Bronchial smooth muscle cell (primary cell): Measurements from ENCODE around the gene KASH5. TPM values are rescaled to one million over a fixed set of nuclear protein-coding genes. Genes with fewer than 3 reads are reported as not detected.

Source experiments
- total RNA-seq: library from RNA; depleted of rRNA; stranded (reverse); fragments of >200 nt; gene quantifications from 2 replicates; pipeline ENCODE4 v1.2.1, GENCODE V29; 2014

Gene KASH5, protein sequence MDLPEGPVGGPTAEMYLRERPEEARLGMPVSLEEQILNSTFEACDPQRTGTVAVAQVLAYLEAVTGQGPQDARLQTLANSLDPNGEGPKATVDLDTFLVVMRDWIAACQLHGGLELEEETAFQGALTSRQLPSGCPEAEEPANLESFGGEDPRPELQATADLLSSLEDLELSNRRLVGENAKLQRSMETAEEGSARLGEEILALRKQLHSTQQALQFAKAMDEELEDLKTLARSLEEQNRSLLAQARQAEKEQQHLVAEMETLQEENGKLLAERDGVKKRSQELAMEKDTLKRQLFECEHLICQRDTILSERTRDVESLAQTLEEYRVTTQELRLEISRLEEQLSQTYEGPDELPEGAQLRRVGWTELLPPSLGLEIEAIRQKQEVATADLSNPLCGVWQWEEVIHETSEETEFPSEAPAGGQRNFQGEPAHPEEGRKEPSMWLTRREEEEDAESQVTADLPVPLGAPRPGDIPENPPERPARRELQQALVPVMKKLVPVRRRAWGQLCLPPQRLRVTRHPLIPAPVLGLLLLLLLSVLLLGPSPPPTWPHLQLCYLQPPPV
- not detected in 2 replicates for total RNA-seq

DNA sequence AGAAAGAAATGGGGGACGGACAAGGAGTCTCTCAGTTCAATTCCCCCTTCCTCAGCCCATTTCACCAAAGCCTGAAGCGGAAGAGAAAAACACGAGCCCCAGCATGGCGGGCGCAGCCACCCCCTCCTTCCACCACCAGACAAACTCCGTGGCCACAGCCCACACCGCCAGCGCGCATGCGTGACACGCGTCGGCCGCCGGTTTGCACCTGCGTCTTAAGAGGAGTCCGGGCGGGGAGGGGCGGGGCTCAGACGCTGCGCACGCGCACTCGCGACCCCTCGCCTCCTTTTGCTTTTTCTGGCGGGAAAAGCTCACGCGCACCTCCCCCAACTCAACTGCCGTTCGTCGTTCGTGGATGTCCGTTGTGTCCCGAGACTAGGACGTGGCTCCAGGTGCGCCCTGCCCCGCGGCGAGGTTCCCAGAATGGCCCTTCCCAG lies at the start of gene KASH5:
KASH5 (plus strand) TSS at position 314 of the 437 bp plus-strand sequence. CDS start 2,635 bp downstream, outside the sequence.

DNA sequence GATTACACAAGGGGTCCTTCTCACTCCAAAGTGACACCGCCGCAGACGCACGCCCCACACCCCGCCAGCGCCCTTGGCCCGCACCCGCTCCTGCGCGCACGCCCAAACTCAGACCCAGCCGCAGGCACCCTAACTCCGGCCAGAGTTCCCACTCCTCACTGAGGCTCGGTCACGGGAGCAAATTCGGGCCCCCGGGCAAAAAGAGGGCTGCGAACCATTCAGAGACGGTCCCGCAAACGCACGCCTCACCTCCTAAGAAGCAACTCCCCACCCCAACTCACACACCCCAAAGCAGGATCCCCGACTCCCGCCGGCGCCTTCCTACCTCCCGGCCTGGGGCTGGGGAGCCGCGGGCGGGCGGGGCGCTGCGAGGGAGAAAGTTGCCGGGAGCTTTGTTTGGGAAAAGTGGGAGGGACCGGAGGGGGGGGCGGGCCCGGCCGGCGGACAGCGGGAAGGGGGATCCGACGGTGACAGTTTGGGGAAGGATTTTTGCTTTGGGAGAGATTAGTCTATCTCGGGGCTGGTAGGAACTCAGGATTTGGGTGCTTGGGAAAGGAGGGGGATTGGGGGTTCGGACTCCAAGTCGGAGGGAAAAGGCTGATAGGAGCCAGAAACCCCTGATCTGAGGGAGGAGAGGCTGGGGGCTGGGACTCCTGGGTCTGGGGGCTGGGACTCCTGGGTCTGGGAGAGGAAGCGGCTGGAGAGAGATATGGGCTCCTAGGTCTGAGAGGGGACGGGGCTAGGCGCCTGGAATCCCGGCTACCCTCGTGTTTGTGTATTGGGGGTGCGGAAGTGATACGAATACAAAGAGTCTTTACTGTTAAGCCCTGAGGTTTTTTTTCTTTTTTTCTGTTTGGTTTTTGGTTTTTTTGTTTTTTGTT lies 25.8 kb upstream of the KASH5 start, which contains the start of gene TEAD2:
TEAD2 (minus strand) TSS at position 369 of the 881 bp plus-strand sequence. CDS start 2,341 bp downstream, outside the sequence.

DNA sequence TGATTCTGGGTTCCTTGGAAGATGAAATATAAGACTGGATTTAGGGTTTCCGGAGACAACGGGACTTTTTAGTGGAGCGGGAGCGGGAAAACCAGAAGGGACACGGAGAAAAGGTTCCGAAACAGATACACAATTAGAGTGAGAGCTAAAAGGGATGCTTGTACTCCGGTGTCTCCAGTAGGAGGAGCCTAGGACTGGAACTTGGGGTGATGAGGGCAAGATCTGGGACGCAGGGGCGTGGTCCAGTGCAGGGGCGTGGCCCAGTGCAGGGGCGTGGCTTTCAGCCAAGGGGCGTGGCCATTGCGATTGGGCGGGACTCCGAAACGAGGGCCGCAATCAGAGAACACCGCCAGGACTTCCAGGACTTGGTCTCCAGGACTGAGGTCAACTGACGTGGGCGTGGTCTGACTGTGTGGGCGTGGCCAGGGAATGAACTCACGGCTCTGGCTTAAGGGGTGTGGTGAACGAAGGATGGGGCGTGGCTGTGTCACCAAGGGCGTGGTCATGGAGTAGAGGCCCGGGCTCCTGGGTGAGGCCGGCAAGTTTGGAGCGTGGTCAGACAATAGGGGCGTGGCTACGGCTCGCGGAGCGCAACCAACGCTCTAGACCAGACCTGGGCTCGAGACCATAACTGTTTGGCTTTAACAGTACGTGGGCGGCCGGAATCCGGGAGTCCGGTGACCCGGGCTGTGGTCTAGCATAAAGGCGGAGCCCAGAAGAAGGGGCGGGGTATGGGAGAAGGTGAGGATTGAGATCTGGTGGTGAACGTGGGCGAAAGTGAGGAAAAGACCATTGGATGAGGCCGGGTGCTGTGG lies 24.6 kb upstream of the KASH5 start, which contains the start of gene DKKL1:
DKKL1 (plus strand) TSS at position 610 of the 815 bp plus-strand sequence; CDS start at position 732, 122 bp downstream.

DNA sequence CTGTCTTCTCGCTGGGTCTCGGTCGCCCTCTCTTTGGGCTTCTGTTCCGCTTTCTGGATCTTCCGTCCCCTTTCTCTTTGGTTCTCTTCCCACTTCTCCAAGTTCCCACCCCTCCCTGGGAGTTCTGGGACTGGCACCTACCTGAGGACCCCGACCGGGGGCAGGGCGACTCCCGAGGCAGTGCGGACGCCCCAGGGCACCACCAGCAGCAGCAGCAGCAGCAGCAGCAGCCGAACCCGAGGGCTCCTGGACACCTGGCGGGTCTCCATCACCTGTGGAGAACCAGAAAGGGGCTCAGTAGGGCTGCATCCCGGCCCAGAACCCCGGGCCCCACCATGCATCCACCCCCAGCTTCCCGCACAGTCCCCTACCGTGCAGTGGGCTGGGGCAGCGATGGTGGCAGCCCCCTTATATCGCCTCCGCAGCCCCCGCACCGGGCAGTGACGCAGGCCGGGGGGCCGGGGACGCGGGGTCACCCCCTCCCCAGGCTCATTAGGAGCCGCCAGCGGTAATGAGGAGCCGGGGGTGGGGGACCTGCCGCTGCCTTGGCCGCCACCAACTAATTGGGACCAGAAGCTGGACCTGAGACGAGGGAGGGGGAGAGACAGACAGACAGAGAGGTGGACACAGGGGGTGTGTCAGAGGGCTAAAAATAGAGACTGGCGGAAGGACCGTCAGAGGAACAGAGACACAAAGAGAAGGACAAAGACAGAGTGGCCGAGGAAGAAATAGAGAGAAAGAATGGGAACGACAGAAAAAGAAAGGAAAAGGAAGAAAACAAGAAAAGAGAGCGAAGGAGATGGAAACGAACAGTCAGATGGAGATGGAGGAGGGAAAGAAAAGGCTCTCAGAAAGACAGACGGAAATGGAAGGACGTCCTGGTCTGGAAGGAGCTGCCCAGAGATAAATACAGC lies 35.3 kb downstream of the KASH5 start, which contains the start of gene PTH2:
PTH2 (minus strand) TSS at position 371 of the 914 bp plus-strand sequence; CDS start at position 269, 102 bp downstream.

DNA sequence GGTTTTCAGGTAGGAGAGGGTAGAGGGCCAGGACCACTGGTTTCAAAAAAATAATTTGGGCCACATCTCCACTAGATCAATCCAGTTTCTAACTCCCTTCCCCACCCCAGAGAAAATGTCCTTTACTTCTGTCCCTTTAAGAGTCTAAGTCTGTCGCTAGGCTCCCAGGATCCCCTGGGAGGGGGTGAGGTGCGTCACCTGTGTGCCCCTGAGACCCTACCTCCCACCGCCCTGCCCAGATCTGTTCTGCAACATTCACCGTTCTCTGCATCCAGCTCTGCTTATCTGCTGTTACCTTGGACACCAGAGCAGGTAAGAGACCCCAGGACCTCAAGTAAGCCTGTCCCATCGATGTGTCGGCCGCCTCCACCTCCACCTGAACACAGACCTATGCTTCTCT lies 37.1 kb downstream of the KASH5 start, which contains the start of gene GFY:
GFY (plus strand) TSS at position 211 of the 400 bp plus-strand sequence. CDS start 1,043 bp downstream, outside the sequence.

DNA sequence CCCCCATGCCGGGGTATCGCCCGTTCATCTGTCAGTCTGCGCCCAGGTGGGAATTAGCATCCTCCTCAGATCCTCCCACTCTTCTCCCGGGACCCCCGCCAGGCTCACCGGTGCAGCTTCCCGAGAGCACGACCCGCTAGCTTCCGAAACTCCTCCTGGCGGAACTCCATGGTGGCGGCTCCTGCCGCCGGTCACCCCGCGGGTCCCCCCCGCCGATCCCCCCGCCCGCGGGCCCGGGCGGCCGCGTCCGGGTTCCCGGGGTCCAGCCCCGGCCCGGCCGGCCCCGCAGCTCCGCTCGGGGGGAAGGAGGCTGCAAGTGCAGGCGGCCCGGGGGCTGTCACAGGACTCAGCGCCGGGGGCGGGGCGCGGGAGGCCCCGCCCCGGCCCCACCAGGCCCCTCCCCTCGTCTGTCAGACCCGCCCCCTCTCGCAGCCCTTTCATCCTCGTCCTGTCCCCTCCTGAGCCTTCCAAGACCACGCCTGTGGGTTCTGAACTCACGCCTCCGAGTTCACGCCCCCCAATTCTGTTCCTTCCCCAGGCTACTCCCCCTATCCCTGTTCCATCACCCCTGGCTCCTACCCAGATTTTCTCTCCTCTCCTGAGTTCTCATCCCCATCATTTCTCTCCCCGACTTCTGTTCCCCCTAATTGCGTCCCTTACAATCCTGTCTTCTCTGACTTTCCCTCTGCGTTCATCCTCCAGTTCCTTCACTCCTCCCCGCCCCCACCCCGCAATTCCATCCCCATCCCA lies 53.3 kb downstream of the KASH5 start, which contains the start of gene SLC17A7:
SLC17A7 (minus strand) TSS at position 318 of the 750 bp plus-strand sequence; CDS start at position 170, 148 bp downstream.

DNA sequence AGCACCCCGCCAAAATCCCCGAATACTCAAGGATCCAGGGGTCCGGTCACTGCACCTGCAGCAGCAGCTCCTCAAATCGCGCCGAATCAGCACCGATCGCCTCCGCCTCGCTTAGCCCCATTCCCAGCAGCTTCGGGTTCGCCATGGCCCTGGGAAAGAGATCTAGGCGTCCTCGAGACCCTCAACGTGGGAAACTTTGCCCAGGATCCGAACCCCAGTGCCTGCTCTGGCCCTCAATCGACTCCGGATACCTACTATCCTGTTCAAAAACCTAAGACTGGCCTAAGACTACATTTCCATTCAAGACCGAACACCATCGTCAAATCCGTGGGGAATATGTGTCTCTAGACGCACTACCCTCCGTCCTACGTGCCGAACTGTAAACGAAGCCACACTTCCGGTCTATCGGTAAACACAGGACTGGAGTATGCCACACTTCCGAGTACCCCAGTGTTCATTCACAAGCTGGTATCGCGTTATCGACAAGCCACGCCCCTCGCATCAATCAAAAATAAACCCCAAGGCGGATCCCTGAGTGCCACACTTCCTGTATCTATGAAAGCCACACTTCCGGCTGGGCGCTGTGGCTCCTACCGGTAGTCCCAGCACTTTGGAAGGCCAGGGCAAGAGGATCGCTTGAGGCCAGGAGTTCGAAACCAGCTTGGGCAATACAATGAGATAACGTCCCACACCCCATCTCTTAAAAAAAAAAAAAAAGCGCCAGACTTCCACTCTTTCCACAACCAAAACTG lies 63.6 kb downstream of the KASH5 start, which contains the start of gene PIH1D1:
PIH1D1 (minus strand) TSS at position 385 of the 752 bp plus-strand sequence; CDS start at position 145, 240 bp downstream.

DNA sequence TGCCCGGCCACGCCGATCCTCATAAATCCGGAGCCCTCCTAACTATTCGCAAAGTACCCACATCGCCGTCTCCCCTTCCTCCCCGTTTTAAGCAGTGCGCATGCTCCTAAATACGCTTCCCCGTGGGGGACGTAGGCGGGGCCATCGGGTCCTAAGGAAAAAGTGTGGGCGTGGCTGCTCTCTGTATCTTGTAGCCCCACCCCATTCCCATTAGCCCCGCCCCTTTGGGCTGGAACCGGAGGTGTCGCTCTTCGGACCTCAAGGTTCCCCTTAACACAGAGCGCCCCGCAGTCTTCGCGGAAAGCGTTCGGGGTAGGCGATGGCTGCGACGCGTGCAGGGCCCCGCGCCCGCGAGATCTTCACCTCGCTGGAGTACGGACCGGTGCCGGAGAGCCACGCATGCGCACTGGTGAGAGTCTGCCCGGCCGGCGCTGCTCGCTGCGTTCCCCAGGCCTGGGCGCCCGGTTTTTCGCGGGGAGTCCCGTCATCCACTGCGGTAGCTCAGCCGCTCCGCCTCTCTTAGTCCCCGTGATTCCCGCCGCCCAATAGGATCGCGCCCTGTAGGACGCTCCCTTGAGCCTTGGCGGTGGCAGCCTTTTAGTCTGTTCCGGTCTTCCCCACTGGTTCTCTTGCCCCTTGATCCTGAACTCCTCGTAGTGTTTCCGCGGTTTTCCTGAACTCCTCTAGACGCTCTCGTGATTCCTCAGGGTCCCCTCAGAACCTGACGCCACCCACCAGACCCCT lies 65.1 kb downstream of the KASH5 start, which contains the start of gene ALDH16A1:
ALDH16A1 (plus strand) TSS at position 213 of the 744 bp plus-strand sequence; CDS start at position 320, 107 bp downstream.

Other genes with a start within 250 kb of the KASH5 start
- 0.09 TPM in 1 of 2 replicates, not detected in the other for gene HRC, start 232.9 kb upstream of the KASH5 start, total RNA-seq
- 16.5 and 17.5 TPM in 2 replicates for gene TRPM4, start 230.5 kb upstream of the KASH5 start, total RNA-seq
- under 0.01 and 0.09 TPM in 2 replicates for gene SLC6A16, start 63.1 kb upstream of the KASH5 start, total RNA-seq
- not detected in 2 replicates for gene CD37, start 52.8 kb upstream of the KASH5 start, total RNA-seq
- gene TEAD2, start 25.8 kb upstream of the KASH5 start, total RNA-seq = 17.2 and 18.5 TPM in 2 replicates
- gene DKKL1, start 24.4 kb upstream of the KASH5 start, total RNA-seq = 0.16 and 0.26 TPM in 2 replicates
- gene PTH2, start 35.2 kb downstream of the KASH5 start, total RNA-seq = not detected in 2 replicates
- not detected in 2 replicates for gene GFY, start 37.1 kb downstream of the KASH5 start, total RNA-seq
- under 0.01 and 0.16 TPM in 2 replicates for gene SLC17A7, start 53.3 kb downstream of the KASH5 start, total RNA-seq
- 101 and 120 TPM in 2 replicates for gene PIH1D1, start 63.6 kb downstream of the KASH5 start, total RNA-seq
- 21.6 and 26.2 TPM in 2 replicates for gene ALDH16A1, start 65.0 kb downstream of the KASH5 start, total RNA-seq
- 4.9 and 5.3 TPM in 2 replicates for gene FLT3LG, start 86.0 kb downstream of the KASH5 start, total RNA-seq
- gene RPL13A, start 99.4 kb downstream of the KASH5 start, total RNA-seq = 2,925 and 3,389 TPM in 2 replicates
- 3,049 and 4,360 TPM in 2 replicates for gene RPS11, start 108.2 kb downstream of the KASH5 start, total RNA-seq
- 46.5 and 81.8 TPM in 2 replicates for gene FCGRT, start 124.4 kb downstream of the KASH5 start, total RNA-seq
- 231 and 301 TPM in 2 replicates for gene RCN3, start 139.8 kb downstream of the KASH5 start, total RNA-seq
- 96.1 and 100 TPM in 2 replicates for gene NOSIP, start 192.3 kb downstream of the KASH5 start, total RNA-seq
- gene PRRG2, start 193.1 kb downstream of the KASH5 start, total RNA-seq = 0.32 and 1.0 TPM in 2 replicates
- gene PRR12, start 202.9 kb downstream of the KASH5 start, total RNA-seq = 1.2 and 1.3 TPM in 2 replicates